Skeletal muscle tissue (tissue), 5 donors: ENCODE data around the gene DOCK9. TPM values are rescaled to one million over a fixed set of nuclear protein-coding genes. Genes with fewer than 3 reads are reported as not detected.
"Not testable (repeated sequence)": the region's sequence is repeated elsewhere in the genome, so short reads cannot be mapped to it uniquely, and the experiment has no call there.

Experiments used
- H3K27ac ChIP-seq: one replicate; pipeline ENCODE4 v1.7.0; 2013; ENCODE audit warnings: mild to moderate bottlenecking, low read depth, low read length, inconsistent platforms
- H3K27me3 ChIP-seq, 3 donors: one replicate each; pipeline ENCODE4 v1.7.0; 2013; ENCODE audit warnings: low read length in 3 of 3; ENCODE audit not compliant: control insufficient read depth in 3 of 3, insufficient read depth in 3 of 3
- H3K36me3 ChIP-seq, 3 donors: one replicate each; pipeline ENCODE4 v1.7.0; 2013; ENCODE audit warnings: low read length in 3 of 3; ENCODE audit not compliant: control insufficient read depth in 3 of 3, insufficient read depth in 3 of 3
- H3K4me1 ChIP-seq, 3 donors: one replicate each; pipeline ENCODE4 v1.7.0; 2013; ENCODE audit warnings: low read length in 3 of 3, mild to moderate bottlenecking in 3 of 3; ENCODE audit not compliant: control insufficient read depth in 3 of 3, insufficient read depth in 3 of 3
- H3K4me3 ChIP-seq, 3 donors: one replicate each; pipeline ENCODE4 v1.7.0; 2013; ENCODE audit warnings: low read length in 3 of 3
- H3K9ac ChIP-seq, 3 donors: one replicate each; pipeline ENCODE4 v1.7.0; 2013; ENCODE audit warnings: low read length in 3 of 3, mild to moderate bottlenecking in 3 of 3, moderate library complexity in 2 of 3, low read depth in 1 of 3
- H3K9me3 ChIP-seq, 3 donors: one replicate each; pipeline ENCODE4 v1.7.0; 2013; ENCODE audit warnings: low read length in 3 of 3; ENCODE audit not compliant: control insufficient read depth in 3 of 3
- small RNA-seq: library from RNA; depleted of rRNA; stranded (forward); fragments of <200 nt; gene quantifications from one replicate; pipeline ENCODE3, GENCODE V24; 2014
- total RNA-seq: library from RNA; depleted of rRNA; stranded (reverse); fragments of >200 nt; gene quantifications from one replicate; pipeline ENCODE4 v1.2.3, GENCODE V29; 2014
- donor health status: Osteomylitis.

Gene DOCK9
- total RNA-seq, 1 donor from 2014 or later = 86.6 TPM

- not testable (repeated sequence) for H3K9ac ChIP-seq, H3K27ac ChIP-seq, H3K36me3 ChIP-seq, H3K4me1 ChIP-seq, H3K4me3 ChIP-seq, H3K9me3 ChIP-seq
- H3K27me3 ChIP-seq = peaks cover 23 to 29% (median 27%) of the 10 kb centered on the region in 3 donors
These were observed 223.4 kb downstream of the DOCK9 start for GRCh38 chr13:98754468-98754867.

GRCh38 chr13:98752467-98753290 lies 225.2 kb downstream of the DOCK9 start, which contains the start of gene SLC15A1:
SLC15A1 (minus strand) TSS chr13:98752672; CDS start chr13:98752598, 74 bp downstream.
- Histone ChIP-seq H3K27me3 (peaks cover 23 to 34% (median 27%) of the 10 kb centered on the region in 3 donors), H3K9ac (no peak within 1 kb of the TSS)

GRCh38 chr13:98751861-98752466 lies 225.9 kb downstream of the DOCK9 start:
- H3K4me1 ChIP-seq = peaks cover 0 to 4% (median 0%) of the 10 kb centered on the region in 3 donors
- peaks cover 0 to 5% (median 3%) of the 10 kb centered on the region in 3 donors for H3K9me3 ChIP-seq
- H3K27me3 ChIP-seq = peaks cover 23 to 34% (median 27%) of the 10 kb centered on the region in 3 donors
- no peak overlapping the region for H3K9ac ChIP-seq
- no peaks in the 10 kb centered on the region for H3K36me3 ChIP-seq
- H3K27ac ChIP-seq = no peak overlapping the region
- peak overlapping the region in 1 of 3 donors; percentile 52 for H3K4me3 ChIP-seq

More at GRCh38 chr13:98752467-98753290, 225.2 kb downstream of the DOCK9 start, which contains the start of gene SLC15A1:
- no peaks in the 10 kb centered on the region for H3K36me3 ChIP-seq
- no peak within 1 kb of the TSS for H3K27ac ChIP-seq
- H3K4me1 ChIP-seq = peaks cover 0 to 4% (median 0%) of the 10 kb centered on the region in 3 donors
- H3K4me3 ChIP-seq = peak within 1 kb of the TSS in 1 of 3 donors; percentile 52
- H3K9me3 ChIP-seq = peaks cover 0 to 5% (median 3%) of the 10 kb centered on the region in 3 donors

GRCh38 chr13:98751367-98751782 lies 226.5 kb downstream of the DOCK9 start:
- H3K9me3 ChIP-seq = peaks cover 0 to 5% (median 3%) of the 10 kb centered on the region in 3 donors
- peaks cover 23 to 34% (median 27%) of the 10 kb centered on the region in 3 donors for H3K27me3 ChIP-seq
- no peak overlapping the region for H3K4me3 ChIP-seq
- H3K36me3 ChIP-seq = no peaks in the 10 kb centered on the region
- H3K27ac ChIP-seq = no peak overlapping the region
- peaks cover 0 to 4% (median 0%) of the 10 kb centered on the region in 3 donors for H3K4me1 ChIP-seq
- no peak overlapping the region for H3K9ac ChIP-seq

- H3K9me3 ChIP-seq = peaks cover 0 to 5% (median 3%) of the 10 kb centered on the region in 3 donors
- H3K27ac ChIP-seq = no peak overlapping the region
- H3K9ac ChIP-seq = no peak overlapping the region
- no peak overlapping the region for H3K4me3 ChIP-seq
- peaks cover 23 to 32% (median 27%) of the 10 kb centered on the region in 3 donors for H3K27me3 ChIP-seq
- H3K36me3 ChIP-seq = no peaks in the 10 kb centered on the region
- H3K4me1 ChIP-seq = peaks cover 0 to 4% (median 0%) of the 10 kb centered on the region in 3 donors
These were observed 228.4 kb downstream of the DOCK9 start for GRCh38 chr13:98749501-98749900.

GRCh38 chr13:98746968-98747367 lies 230.9 kb downstream of the DOCK9 start:
- Histone ChIP-seq H3K4me1 (peaks cover 0 to 3% (median 0%) of the 10 kb centered on the region in 3 donors), H3K9ac (no peak overlapping the region), H3K27ac (no peak overlapping the region), H3K36me3 (no peaks in the 10 kb centered on the region), H3K27me3 (peaks cover 10 to 18% (median 16%) of the 10 kb centered on the region in 3 donors), H3K4me3 (no peak overlapping the region), H3K9me3 (no peaks in the 10 kb centered on the region)

Small RNA genes lying within 50 kb of the gene (small RNA-seq; reads per million reads assigned to genes)
- gene AL161420.1 (not detected), gene RNU6-83P (not detected)

Other genes with a start within 250 kb of the DOCK9 start
- gene SLC15A1, start 225.4 kb downstream of the DOCK9 start, total RNA-seq = not detected
- gene UBAC2, start 222.8 kb upstream of the DOCK9 start, total RNA-seq = 100 TPM